HL-60 (cell line): ENCODE results near the gene NRXN2.

Experiments used
- DNase-seq, 2 experiments: peaks; one replicate each; pipeline ENCODE4 v3.0.0-alpha.2; 2010 to 2020; ENCODE audit warnings: low read depth in 1 of 2, low spot score in 1 of 2
- H3K27ac ChIP-seq: fragments of 250-450 bp; sonication (Bioruptor Pico); replicated peaks from 2 replicates; pipeline ENCODE4 v1.5.1; 2020; ENCODE audit warnings: mild to moderate bottlenecking, moderate library complexity
- H3K27me3 ChIP-seq: fragments of 250-450 bp; sonication (Bioruptor Pico); 2 replicates; pipeline ENCODE4 v1.5.1; 2021; ENCODE audit warnings: mild to moderate bottlenecking, moderate library complexity; ENCODE audit not compliant: insufficient read depth, poor library complexity, severe bottlenecking
- H3K4me3 ChIP-seq: replicated peaks from 2 replicates; pipeline ENCODE4 v1.5.1; 2011; ENCODE audit warnings: mild to moderate bottlenecking, control low read depth, low read length; ENCODE audit not compliant: insufficient read depth
- CTCF ChIP-seq: IDR thresholded peaks from one replicate; pipeline ENCODE4 v1.5.1; 2011; ENCODE audit warnings: low read length, control low read depth, inconsistent platforms; ENCODE audit not compliant: insufficient read depth
- GABPA ChIP-seq: IDR thresholded peaks from 2 replicates; pipeline ENCODE4 v1.6.1; 2012; ENCODE audit warnings: low read depth
- POLR2AphosphoS5 ChIP-seq: IDR thresholded peaks from 2 replicates; pipeline ENCODE4 v1.6.1; 2012; ENCODE audit warnings: low read depth
- REST ChIP-seq: IDR thresholded peaks from 2 replicates; pipeline ENCODE4 v1.6.1; 2012; ENCODE audit warnings: low read depth; ENCODE audit not compliant: insufficient replicate concordance
- SPI1 ChIP-seq: IDR thresholded peaks from 2 replicates; pipeline ENCODE4 v1.6.1; 2012; ENCODE audit warnings: low read depth, mild to moderate bottlenecking, borderline replicate concordance

The NRXN2 gene

DNA sequence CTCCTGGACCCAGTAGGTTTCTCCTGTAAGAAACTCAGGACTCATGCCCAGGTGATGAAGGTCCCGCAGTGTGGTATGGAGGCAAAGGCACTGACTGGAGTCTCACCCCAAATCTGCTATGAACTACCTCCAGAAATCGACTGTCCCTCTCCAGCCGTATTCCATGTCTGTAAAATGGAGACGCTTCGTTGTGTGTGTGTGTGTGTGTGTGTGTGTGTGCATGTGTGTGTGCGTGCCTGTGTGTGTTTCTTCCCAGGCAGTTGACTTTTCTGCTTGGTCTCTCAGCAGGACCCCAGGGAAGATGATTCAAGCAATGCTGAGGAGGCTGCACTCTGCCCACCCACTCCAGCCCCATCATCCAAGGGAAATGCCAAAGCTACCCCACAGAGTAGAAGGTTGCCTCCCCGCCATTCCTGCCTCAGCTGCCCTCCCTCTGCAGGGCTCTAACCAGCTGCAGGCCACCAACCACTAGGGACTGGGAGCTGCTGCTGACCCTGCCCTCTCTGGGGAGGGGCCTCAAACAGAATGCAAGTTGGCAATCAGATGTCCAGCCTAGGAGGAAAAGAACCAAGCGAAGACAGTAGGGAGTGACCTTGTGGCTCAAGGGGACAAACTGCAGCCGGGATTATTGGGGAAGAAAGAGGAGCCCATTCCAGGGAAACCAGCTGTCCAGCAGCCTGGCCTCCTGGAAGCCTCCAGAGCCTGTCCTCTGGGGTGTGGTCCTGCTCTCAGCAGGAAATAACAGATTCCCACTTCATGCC, 75.8 kb downstream of the NRXN2 start:
- TF ChIP-seq POLR2AphosphoS5, result no peak
- no peak for TF ChIP-seq GABPA
- no peak for TF ChIP-seq CTCF
- no peak for TF ChIP-seq REST
- TF ChIP-seq SPI1, result no peak
- no peak for DNase-seq
- H3K27me3 ChIP-seq, result peaks cover 8% of the 10 kb centered on the region

GRCh38 chr11:64644647-64645275, 78.2 kb downstream of the NRXN2 start:
- Histone ChIP-seq H3K27me3 (peaks cover 21% of the 10 kb centered on the region), H3K27ac (no peak overlapping the region), H3K4me3 (no peak overlapping the region)
- TF ChIP-seq REST, result no peak
- TF ChIP-seq SPI1, result no peak
- no peak for TF ChIP-seq POLR2AphosphoS5
- no peak for TF ChIP-seq GABPA
- no peak for TF ChIP-seq CTCF
- DNase-seq, result peak in 1 of 2 experiments; percentile 56

More for the DNA sequence above, 75.8 kb downstream of the NRXN2 start:
- H3K4me3 ChIP-seq, result no peak overlapping the region
- no peak overlapping the region for H3K27ac ChIP-seq

DNA sequence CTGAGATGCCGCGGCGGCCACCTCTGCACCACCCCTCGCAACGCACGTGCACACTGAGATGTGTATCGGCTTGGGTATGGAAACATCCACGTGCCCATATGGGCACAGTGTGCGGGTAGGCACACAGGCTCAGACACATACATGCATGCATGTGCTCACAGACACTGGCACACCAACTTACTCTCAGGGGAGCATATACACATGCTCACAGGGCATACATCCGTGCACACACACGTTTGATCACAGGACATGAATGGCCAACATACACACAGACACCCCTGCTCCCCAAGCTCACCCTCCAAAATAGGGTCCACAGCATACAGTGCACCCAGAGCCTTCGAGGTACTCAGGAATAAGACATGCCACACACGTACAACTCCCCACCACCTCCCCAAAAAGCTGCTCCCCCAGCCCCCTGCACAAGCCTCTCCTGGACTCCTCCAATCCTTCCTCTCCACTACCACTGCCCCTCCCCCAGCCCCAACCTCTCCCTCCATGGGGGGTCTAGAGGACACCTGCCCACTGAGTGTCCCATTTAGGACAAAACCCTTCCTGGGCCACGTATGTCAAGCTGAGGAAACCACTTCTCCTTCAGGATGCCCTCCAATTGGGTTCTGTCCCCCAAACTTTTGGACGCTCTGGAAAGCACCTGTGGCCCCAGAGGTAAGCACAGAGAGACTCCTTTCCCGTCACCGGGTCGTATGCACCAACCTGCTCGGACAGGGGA, 78.9 kb downstream of the NRXN2 start:
- DNase-seq, result no peak
- Histone ChIP-seq H3K27me3 (peaks cover 21% of the 10 kb centered on the region), H3K27ac (no peak overlapping the region), H3K4me3 (no peak overlapping the region)
- TF ChIP-seq CTCF, result no peak
